Adipose tissue (tissue), 3 donors: Measurements from ENCODE around the gene SNX20. TPM values are rescaled to one million over a fixed set of nuclear protein-coding genes. Genes with fewer than 3 reads are reported as not detected.

Experiments used
- H3K27ac ChIP-seq: one replicate; pipeline ENCODE4 v1.5.1; 2013; ENCODE audit warnings: low read depth, low read length
- WGBS, 3 donors: extraction: QIAGEN DNeasy Blood & Tissue Kit; methylation state at CpG; one replicate each; pipeline ENCODE4 v1.1.7; 2013; 5-methylcytosine and 5-hydroxymethylcytosine counted together
- polyA plus RNA-seq, 3 donors: library from polyadenylated mRNA; stranded (reverse); fragments of 200-250 nt; gene quantifications; one replicate each; pipeline ENCODE4 v1.2.3, GENCODE V29; 2013
- donor health status: healthy with polysubstance abuse.
- donor health status: Bipolar disorder and iron deficiency.
- donor health status: healthy.

SNX20 gene
- polyA plus RNA-seq, 3 donors, result 0.35 to 3.8 (median 1.8) TPM

DNA sequence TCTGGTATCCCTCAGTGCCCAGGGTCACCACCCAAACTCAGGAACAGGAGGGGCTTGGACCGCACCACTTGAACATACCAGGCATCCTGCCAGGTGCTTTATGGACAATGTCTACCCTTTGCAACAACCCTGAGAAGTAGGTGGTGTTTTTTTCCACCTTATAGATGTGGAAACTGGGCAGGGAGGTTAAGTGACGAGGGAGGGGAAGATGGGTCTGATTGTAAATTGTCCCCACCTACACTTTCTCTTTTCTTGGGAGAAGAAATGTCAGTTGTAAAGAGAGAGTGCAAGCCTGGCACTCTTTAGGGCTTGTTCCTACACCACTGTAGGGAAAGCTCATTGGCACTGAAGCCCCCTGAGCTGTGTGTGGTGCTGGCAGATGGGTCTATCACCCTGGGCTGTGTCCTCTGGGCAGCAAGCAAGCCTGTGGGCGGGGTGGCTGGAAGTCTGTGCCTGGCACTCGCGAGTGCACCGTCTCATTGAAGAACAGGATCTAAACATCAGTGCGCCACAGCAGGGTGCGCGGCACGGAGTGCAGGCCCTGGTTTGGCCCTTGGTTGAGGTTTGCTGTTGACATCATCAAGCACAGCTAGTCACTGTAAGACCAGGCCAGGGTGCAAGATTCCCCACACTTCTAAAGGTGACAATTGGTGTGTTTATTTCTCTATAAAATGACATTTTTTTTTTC is 27.4 kb upstream of the SNX20 start:
- H3K27ac ChIP-seq, result no peak overlapping the region
- WGBS, 3 donors, result 69 to 84% (median 76%) methylated on average over 10 of the region's 10 CpGs

DNA sequence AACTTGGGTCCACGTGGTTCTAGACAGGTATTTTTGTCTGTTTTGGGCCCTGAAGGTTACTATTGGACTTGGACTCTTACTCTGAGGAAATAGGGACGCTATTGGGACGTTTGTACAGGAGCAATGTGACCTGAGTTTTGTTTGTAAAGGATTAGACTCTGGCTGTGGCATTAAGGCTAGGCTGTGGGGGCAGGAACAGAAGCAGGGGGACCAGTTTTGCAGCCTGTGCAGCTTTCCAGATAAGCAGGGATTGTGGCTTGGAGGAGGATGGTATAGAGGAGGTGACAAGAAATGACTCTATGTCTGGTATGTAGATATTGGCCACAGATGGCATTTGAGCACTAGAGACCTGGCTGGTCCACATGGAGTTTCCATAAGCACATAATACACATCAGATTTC is 25.1 kb upstream of the SNX20 start:
- 43 to 73% (median 66%) methylated on average over 3 of the region's 3 CpGs for WGBS, 3 donors
- H3K27ac ChIP-seq, result no peak overlapping the region

DNA sequence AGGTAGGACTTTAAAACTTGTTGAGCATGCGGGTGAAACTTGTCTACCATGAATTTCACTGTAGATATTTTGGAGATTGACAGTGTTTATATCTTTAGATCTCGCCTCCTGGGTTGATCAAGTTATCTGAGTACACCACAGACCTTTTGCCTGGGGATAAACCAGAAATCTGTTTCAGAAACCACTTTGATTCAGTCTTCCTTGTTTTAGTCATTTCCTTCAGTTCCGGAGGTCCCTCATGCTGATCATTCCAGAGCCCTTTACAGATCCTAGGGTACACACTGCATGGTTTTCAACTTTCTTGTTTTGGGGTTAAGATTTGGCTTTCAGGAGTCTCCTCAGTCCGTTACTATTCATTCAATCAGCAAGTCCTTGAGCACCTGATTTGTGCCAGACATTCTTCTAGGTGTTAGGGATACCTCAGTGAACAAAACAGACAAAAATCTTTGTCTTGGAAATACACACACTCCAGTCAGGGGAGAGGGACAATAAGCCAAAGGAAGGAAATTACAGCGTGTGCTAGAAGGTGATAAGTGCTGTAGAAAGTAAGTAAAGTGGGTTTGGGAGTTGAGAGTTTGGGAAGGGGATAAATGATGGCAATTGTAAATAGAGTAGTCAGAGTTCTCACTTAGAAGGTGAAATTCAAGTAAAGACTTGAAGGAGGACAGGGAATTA is 24.5 kb upstream of the SNX20 start:
- H3K27ac ChIP-seq, result no peak overlapping the region
- WGBS, 3 donors, result 66 to 71% (median 66%) methylated on average over 5 of the region's 5 CpGs

DNA sequence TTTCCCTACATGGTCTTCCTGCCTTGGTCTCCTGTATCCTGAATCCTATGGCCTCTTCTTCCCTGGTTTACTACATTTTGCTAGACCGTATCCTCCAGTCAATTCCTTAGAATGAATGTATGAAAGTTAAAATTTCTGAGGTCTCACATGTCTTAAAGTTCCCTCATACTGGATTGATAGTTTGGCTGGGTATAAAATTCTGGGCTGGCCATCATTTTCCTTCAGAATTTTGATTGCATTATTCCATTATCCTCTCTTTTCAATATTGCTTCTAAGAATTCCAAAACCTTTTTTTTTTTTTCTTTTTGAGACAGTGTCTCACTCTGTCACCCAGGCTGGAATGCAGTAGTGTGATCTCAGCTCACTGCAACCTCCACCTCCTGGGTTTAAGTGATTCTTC is 23.1 kb upstream of the SNX20 start:
- 82 to 97% (median 88%) methylated on average over 1 of the region's 1 CpG for WGBS, 3 donors
- H3K27ac ChIP-seq, result no peak overlapping the region

DNA sequence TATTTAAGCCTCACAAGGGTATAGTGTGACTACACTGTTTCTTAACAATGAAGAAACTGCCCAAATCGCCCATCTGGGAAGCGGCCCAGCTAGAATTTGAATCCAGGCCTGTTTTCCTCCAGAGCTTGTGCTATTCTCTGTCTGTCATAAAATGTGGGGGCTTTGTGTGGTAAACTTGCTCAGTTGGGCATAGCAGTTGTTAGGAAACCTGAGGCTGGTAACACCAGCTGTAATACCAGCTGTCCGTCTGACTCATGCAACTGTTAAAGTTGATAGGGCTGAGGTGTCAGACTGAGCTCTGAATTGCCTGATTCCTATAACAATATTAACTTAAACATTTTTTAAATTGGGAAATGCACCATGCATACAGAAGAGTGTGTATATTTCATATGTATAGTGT is 21.6 kb upstream of the SNX20 start:
- H3K27ac ChIP-seq, result no peak overlapping the region

DNA sequence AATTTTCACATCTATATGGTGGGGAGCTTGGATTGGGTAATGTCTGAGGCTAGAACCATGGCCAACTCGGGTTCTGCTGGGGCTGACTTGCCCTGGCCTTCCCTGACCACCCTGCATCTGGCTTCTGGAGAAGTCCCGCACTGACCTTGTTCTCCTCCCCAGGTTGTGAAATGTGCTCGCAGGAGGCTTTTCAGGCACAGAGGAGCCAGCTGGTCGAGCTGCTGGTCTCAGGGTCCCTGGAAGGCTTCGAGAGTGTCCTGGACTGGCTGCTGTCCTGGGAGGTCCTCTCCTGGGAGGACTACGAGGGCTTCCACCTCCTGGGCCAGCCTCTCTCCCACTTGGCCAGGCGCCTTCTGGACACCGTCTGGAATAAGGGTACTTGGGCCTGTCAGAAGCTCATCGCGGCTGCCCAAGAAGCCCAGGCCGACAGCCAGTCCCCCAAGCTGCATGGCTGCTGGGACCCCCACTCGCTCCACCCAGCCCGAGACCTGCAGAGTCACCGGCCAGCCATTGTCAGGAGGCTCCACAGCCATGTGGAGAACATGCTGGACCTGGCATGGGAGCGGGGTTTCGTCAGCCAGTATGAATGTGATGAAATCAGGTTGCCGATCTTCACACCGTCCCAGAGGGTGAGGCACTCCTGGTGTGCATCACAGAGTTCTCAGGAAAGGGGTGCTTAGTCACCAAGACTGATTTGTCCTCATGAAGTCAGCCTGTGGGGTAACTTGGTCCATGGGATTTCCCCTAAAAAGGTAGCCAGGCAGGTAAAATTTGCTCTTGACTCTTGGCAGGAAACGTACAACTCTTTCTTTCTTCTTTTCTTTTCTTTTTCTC is 18.4 kb upstream of the SNX20 start:
- WGBS, 3 donors, result 69 to 80% (median 73%) methylated on average over 19 of the region's 19 CpGs
- H3K27ac ChIP-seq, result no peak overlapping the region

More for the DNA sequence above, 21.6 kb upstream of the SNX20 start:
- WGBS, 3 donors, result 62 to 82% (median 73%) methylated on average over 3 of the region's 3 CpGs

DNA sequence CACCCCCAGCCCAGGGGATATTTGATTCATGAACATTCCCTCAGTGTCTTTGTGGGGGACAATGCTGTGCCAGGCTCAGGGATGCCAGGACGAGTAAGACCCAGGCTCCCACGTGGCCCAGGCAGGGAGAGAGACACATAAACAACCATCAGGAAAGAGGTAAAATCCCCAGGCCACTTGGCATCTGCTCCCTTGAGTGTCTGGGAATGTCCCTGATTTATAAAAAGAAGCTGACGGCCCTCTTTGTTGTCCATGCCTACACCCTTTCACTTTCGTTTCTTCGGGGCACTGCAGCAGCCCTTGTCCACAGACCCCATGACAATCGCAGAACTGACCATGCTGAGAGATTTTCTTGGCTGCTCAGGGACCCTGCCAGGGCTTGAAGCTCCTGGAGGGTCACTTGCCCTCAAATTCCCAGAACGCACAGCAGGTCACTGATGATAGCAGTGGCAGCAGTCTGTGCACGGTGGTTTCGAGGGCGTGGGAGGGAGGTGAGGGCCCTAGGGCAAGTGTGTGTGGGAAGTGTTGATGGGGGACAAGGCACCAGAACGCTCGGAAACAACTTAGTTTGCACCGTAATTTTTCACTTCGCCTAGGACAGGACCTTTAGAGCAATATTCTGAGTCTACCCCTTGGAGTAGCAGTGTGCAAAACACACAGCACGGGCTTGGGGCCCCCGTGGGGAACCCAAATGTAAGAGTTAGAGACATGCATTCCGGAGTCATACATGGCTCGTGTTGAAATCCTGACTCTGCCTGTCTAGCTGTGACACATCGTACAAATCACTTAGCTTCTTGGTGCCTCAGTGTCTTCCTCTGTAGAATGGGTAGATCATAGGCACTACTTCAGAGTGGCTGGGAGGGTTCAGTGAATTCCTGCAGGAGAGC is 17.0 kb upstream of the SNX20 start:
- WGBS, 3 donors, result 38 to 60% (median 40%) methylated on average over 19 of the region's 19 CpGs
- no peak overlapping the region for H3K27ac ChIP-seq

DNA sequence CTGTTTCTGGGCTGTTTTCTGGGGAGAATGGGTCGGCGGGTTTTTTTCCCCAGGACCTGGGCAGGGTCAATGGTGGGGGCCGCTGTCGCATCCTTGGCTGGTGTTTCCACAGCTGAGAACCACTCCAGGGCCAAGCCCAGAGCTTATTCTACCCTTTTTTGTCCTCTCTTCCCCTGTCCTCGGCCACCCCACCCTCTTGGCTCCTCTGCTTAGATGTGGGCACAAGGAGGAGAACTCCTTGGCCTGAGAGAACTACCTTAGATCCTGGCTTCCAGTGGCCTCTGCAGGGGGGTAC is 16.3 kb upstream of the SNX20 start:
- no peak overlapping the region for H3K27ac ChIP-seq
- 89 to 97% (median 93%) methylated on average over 5 of the region's 5 CpGs for WGBS, 3 donors

DNA sequence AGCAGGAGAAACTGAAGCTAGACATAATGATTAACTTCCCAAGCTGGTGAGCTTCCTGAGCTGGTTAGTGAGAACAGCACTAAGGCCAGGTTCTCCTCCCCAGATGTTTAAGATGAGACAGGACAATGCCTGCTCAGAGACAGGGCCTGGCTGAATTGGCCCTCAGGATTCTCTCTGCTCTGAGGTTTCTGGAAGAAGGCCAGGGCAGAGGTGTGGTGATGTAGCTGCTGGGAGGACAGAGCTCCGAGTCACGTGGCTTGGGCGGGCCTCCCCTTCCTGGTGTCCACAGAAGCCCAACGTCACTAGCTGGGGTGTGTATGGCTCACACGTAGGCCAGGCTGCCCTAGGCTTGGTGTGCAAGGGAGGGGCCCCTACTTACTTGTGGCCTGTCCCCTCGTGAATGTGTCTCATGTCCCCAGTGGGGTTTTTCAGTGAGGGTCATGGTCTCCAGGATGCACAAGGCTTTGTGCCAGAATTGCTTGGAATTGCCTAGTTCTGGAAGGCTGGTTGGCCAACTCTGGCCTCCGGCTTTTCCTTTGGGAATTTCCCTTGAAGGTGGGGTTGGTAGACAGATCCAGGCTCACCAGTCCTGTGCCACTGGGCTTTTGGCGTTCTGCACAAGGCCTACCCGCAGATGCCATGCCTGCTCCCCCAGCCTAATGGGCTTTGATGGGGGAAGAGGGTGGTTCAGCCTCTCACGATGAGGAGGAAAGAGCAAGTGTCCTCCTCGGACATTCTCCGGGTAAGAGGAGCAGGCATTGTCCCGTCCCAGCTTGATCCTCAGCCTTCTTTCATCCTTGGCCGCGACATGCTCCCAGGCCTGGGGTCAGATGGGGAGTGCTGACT is 15.7 kb upstream of the SNX20 start:
- WGBS, 3 donors, result 53 to 74% (median 61%) methylated on average over 15 of the region's 15 CpGs

DNA sequence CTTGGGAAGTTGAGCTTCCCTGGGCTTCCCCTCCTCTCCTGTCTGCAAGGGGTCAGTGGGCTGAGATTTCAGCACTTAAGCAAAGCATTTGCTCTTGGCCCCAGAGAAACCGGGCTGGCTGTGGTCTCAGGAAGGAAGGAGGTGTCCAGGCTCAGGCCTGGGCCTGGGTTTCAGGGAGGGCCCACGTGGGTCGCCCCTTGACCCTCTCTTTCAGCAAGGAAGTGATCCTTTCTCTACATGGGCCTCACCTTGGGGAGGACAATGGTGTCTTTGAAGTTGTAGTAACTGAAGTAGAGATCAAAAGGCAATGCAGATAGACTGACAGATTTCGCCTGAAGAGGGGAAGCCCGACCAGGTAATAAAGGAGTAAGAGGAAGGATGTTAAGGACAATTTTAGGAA is 15.0 kb upstream of the SNX20 start:
- 46 to 67% (median 49%) methylated on average over 5 of the region's 5 CpGs for WGBS, 3 donors
- H3K27ac ChIP-seq, result no peak overlapping the region

More for the DNA sequence above, 15.7 kb upstream of the SNX20 start:
- H3K27ac ChIP-seq, result no peak overlapping the region

DNA sequence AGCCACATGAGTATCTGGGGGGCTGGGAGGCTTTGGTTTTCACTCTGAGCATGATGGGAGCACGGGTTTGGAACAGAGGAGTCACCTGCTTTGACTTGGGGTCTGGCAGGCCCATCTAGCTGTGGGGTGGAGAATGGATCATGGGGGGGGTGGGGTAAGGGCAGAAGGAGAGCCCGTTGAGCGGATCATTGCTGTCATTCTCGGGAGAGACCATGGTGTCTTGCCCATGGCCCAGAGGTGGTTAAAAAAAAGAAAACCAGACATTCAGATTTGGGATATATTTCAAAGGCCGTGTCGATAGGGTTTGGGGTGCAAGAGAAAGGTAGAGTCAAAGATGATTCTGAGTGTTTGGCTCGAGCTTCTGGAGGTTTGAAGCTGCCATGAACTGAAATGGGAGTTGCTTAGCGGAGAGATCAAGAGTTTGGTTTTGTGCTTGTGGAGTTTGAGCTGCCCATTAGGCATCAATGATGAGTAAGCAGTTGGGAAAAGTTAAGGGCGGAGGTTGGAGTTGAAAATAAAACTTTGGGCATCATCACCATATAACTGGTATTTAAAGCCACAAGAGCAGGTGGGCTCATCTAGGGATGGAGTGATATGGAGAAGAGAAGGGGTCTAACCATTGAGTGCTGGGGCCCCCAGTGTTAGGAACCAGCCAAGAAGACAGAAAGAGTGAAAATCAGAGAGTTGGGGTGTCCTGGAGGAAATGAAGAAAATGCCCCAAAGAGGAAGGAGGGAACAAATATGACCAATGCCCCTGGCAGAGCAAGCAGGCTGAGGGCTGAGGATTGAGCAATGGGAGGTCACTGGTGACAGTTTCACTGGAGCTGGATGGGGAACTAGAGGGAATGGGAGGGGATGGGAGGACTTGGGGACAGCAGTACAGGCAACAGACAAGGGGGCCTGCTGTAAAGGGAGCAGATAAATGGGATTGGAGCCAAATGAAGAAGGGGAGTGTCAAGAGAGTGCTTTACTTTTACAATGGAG is 14.2 kb upstream of the SNX20 start:
- no peak overlapping the region for H3K27ac ChIP-seq
- WGBS, 3 donors, result 90 to 94% (median 91%) methylated on average over 9 of the region's 9 CpGs

DNA sequence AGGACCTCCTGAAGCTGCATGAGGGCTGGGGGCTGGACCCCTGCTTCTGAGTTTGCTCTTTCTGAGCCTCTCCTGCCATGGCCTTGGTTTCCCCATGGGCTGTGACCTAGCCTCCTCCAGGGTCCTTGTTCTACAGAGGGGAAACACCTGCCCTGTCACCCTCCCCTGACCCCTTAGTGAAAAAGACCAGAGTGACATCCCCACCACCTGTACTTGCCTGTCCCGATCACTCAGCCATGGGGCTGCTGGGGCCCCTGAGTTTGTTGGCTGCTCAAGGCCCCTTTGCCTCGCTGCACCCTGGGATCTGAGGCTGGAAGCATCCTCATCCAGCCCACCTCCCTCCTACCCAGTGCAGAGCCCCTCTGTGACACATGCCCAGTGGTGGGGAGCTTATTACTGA is 13.1 kb upstream of the SNX20 start:
- no peak overlapping the region for H3K27ac ChIP-seq
- 91 to 97% (median 97%) methylated on average over 2 of the region's 2 CpGs for WGBS, 3 donors

DNA sequence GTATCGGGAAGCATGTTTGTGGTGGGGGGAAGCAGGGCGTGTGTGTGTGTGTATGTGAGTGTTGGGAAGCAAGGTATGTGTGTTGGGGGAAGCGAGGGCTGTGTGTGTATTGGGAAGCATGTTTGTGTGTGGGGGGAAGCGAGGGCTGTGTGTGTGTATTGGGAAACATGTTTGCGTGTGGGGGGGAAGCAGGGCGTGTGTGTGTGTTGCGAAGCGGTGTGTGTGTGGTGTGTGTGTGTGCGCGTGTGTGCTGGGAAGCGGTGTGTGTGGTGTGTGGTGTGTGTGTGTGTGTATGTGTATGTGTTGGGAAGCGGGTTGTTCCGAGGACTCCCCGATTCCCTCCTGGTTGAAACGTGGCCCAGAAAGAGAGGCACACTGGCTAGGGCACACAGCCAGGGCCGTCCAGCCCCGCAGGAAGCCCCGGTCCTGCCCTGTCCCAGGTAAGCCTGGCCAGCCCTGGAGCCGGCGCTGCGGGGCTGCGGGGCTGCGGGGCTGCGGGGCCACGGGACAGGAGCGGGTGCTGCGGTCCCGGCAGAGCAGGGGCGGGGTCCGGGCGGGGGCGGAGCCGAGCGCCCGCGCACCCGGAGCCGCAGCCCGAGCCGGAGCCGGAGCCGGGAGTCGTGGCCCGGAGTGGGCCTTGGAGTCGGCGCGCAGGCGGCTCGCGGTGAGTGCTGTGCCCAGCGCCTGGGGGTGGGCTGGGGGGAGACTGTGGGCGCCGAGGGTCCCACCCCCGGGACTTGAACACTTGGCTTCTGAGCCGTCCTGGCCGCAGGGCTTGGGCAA is 12.1 kb upstream of the SNX20 start, which contains the start of gene NOD2:
Gene NOD2 (plus strand): TSS at position 608 of the 783 bp plus-strand sequence. CDS start 5,890 bp downstream, outside the sequence.
- 12 to 20% (median 14%) methylated on average over 40 to 56 of the region's 56 CpGs for WGBS, 3 donors
- H3K27ac ChIP-seq, result no peak within 1 kb of the TSS

DNA sequence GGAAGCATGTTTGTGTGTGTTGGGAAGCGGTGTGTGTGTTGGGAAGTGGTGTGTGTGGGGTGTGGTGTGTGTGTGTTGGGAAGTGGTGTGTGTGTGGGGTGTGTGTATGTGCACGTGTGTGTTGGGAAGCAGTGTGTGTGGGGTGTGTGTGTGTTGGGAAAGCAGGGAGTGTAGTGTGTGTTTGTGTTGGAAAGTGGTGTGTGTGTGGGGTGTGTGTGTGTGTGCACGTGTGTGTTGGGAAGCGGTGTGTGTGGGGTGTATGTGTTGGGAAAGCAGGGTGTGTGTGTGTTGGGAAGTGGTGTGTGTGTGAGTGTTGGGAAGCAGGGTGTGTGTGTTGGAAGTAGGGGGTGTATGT is 11.5 kb upstream of the SNX20 start:
- 75 to 94% (median 83%) methylated on average over 4 of the region's 4 CpGs for WGBS, 3 donors
- no peak overlapping the region for H3K27ac ChIP-seq

DNA sequence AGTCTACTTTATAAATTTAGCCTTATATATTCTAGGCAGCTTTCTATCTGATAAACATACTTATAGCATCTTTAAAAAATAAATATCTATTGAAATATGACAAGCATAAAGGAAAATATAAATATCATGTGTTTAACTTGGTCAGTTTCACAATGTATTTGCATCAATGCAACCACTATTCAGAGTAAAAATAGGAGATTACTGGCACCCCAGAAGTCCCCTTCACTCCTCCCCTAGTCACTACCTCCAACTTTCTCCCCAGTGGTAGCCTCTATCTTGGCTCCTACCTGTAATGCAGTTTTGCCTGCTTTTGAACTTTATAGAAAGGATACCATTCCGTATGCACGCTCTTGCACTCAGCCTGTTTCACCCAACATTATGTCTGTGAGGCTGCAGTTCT is 9.1 kb upstream of the SNX20 start:
- 89 to 96% (median 90%) methylated on average over 2 of the region's 2 CpGs for WGBS, 3 donors
- H3K27ac ChIP-seq, result no peak overlapping the region

DNA sequence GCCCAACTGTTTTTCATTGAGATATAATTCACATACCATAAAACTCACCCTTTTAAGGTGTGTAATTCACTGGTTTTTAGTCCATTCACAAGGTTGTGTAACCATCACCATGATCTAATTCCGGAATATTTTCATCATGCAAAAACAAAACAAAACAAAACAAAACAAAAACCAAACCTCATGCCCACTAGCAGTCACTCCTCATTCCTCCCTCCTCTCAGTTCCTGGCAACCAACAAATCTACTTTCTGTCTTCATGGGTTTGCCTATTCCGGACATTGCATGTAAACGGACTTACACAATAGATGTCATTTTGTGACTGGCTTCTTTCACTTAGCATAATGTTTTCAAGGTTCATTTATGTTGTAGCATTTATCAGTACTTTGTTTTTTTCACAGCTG is 7.8 kb upstream of the SNX20 start:
- 71 to 89% (median 88%) methylated on average over 3 of the region's 3 CpGs for WGBS, 3 donors
- H3K27ac ChIP-seq, result no peak overlapping the region
